ENCODE results near the gene TNIP1. TPM values are rescaled to one million over a fixed set of nuclear protein-coding genes. Genes with fewer than 3 reads are reported as not detected.

TNIP1 gene
- total RNA-seq, 3 donors from 2014 or later (not counting 1 experiment from before 2014, with no cell fraction given): 140 to 180 (median 153) TPM

GRCh38 chr5:151105561-151105960 lies 24.7 kb upstream of the TNIP1 start:
- no peak overlapping the region for H3K4me3 ChIP-seq (ENCODE audit: low read length)
- Mint-ChIP-seq H3K9me3 (no peaks in the 10 kb centered on the region), H3K36me3 (peaks cover 14% of the 10 kb centered on the region), H3K4me1 (peaks cover 22 to 23% of the 10 kb centered on the region in 2 donors), H3K27me3 (ENCODE audit: low read depth in 2 of 2) (no peaks in the 10 kb centered on the region), H3K27ac (peak overlapping the region in 1 of 2 donors; percentile 49), H3K4me3 (no peak overlapping the region)
- 100% methylated on average over 2 of the region's 2 CpGs for WGBS (ENCODE audit: insufficient coverage)
- H3K27ac ChIP-seq (ENCODE audit: low read length): no peak overlapping the region
- ATAC-seq (no peak), DNase-seq (no peak)
- intact Hi-C loops (cut with micrococcal nuclease): no loop called here
- H3K9me3 ChIP-seq (ENCODE audit: control insufficient read depth, insufficient read depth, low read length): no peaks in the 10 kb centered on the region
- TF ChIP-seq, protein P1, sequence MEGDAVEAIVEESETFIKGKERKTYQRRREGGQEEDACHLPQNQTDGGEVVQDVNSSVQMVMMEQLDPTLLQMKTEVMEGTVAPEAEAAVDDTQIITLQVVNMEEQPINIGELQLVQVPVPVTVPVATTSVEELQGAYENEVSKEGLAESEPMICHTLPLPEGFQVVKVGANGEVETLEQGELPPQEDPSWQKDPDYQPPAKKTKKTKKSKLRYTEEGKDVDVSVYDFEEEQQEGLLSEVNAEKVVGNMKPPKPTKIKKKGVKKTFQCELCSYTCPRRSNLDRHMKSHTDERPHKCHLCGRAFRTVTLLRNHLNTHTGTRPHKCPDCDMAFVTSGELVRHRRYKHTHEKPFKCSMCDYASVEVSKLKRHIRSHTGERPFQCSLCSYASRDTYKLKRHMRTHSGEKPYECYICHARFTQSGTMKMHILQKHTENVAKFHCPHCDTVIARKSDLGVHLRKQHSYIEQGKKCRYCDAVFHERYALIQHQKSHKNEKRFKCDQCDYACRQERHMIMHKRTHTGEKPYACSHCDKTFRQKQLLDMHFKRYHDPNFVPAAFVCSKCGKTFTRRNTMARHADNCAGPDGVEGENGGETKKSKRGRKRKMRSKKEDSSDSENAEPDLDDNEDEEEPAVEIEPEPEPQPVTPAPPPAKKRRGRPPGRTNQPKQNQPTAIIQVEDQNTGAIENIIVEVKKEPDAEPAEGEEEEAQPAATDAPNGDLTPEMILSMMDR (IDR thresholded peaks at IDR 0.05): no peak
- H3K4me1 ChIP-seq (ENCODE audit: control insufficient read depth, insufficient read depth, low read length): no peaks in the 10 kb centered on the region
- no peaks in the 10 kb centered on the region for H3K27me3 ChIP-seq (ENCODE audit: control insufficient read depth, insufficient read depth, low read length)
- H3K36me3 ChIP-seq (ENCODE audit: control insufficient read depth, insufficient read depth, low read length): peaks cover 97% of the 10 kb centered on the region

- H3K9me3 ChIP-seq (ENCODE audit: control insufficient read depth, insufficient read depth, low read length): no peaks in the 10 kb centered on the region
- no peak for ATAC-seq
- TF ChIP-seq, protein P1 (IDR thresholded peaks at IDR 0.05): no peak
- WGBS (ENCODE audit: insufficient coverage): 97% methylated on average over 5 of the region's 5 CpGs
- Mint-ChIP-seq H3K27me3 (ENCODE audit: low read depth in 2 of 2) (no peaks in the 10 kb centered on the region), H3K4me3 (no peak overlapping the region), H3K4me1 (peaks cover 30 to 31% of the 10 kb centered on the region in 2 donors), H3K36me3 (peaks cover 22% of the 10 kb centered on the region), H3K9me3 (no peaks in the 10 kb centered on the region), H3K27ac (peak overlapping the region; percentile 49 to 73)
- intact Hi-C loops (cut with micrococcal nuclease): no loop called here
- H3K4me3 ChIP-seq (ENCODE audit: low read length): no peak overlapping the region
- DNase-seq: no peak
- peaks cover 95% of the 10 kb centered on the region for H3K36me3 ChIP-seq (ENCODE audit: control insufficient read depth, insufficient read depth, low read length)
- peaks cover 7% of the 10 kb centered on the region for H3K4me1 ChIP-seq (ENCODE audit: control insufficient read depth, insufficient read depth, low read length)
- no peaks in the 10 kb centered on the region for H3K27me3 ChIP-seq (ENCODE audit: control insufficient read depth, insufficient read depth, low read length)
- H3K27ac ChIP-seq (ENCODE audit: low read length): no peak overlapping the region
Measured at GRCh38 chr5:151104795-151105194, 24.0 kb upstream of the TNIP1 start.

DNA sequence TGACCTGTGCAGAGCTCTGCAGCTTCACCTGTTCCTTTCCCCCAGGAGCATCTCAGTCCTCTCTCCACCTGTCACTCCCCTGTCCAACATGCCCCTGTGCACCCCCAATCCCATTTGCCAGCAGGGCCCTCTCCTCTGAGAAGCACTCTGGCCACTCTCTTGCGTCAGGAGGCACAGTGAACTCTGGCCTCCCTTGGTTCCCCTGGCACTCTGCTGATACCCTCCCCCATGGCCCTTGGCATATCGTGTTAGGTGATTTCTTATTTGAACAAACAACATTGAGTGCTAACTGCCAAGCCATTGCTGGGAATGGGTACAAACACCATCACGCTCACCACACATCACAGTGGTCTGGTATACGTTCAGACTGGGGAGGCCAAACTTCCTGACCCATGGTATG lies 20.9 kb upstream of the TNIP1 start:
- DNase-seq: no peak
- no peak for ATAC-seq
- H3K27me3 ChIP-seq (ENCODE audit: control insufficient read depth, insufficient read depth, low read length): no peaks in the 10 kb centered on the region
- Mint-ChIP-seq H3K4me1 (peaks cover 58 to 60% of the 10 kb centered on the region in 2 donors), H3K27ac (peak overlapping the region; percentile 73 to 75), H3K27me3 (ENCODE audit: low read depth in 2 of 2) (no peaks in the 10 kb centered on the region), H3K4me3 (no peak overlapping the region), H3K36me3 (peaks cover 19% of the 10 kb centered on the region), H3K9me3 (no peaks in the 10 kb centered on the region)
- H3K4me1 ChIP-seq (ENCODE audit: control insufficient read depth, insufficient read depth, low read length): peaks cover 38% of the 10 kb centered on the region
- TF ChIP-seq, protein P1 (IDR thresholded peaks at IDR 0.05): no peak
- WGBS (ENCODE audit: insufficient coverage): 89% methylated on average over 4 of the region's 4 CpGs
- H3K27ac ChIP-seq (ENCODE audit: low read length): no peak overlapping the region
- intact Hi-C loops (cut with micrococcal nuclease): no loop called here
- H3K4me3 ChIP-seq (ENCODE audit: low read length): no peak overlapping the region
- peaks cover 65% of the 10 kb centered on the region for H3K36me3 ChIP-seq (ENCODE audit: control insufficient read depth, insufficient read depth, low read length)
- no peaks in the 10 kb centered on the region for H3K9me3 ChIP-seq (ENCODE audit: control insufficient read depth, insufficient read depth, low read length)

DNA sequence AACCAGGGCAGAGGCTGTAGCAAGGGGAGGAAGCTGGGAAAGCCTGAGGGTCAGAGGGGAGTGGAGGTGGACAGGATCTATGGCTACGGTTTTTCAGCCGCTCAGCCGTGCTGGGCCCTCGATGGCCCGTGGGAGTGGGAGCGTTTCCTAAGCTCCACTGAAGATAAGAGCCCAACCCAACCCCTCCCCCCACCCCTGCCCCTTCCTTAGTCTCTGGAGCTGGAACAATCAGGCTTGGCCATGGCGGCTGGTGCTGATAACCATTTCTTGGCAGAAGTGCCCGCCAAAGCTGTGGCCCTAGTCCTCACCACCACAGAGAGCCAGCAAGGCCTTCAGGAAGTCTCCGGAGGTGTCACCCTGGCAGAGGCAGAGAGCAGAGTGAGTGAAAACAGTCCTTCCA lies 20.3 kb upstream of the TNIP1 start:
- Mint-ChIP-seq H3K9me3 (no peaks in the 10 kb centered on the region), H3K27ac (peak overlapping the region; percentile 87 to 97), H3K4me1 (peaks cover 58 to 60% of the 10 kb centered on the region in 2 donors), H3K36me3 (peaks cover 13% of the 10 kb centered on the region), H3K4me3 (no peak overlapping the region), H3K27me3 (ENCODE audit: low read depth in 2 of 2) (no peaks in the 10 kb centered on the region)
- no peak overlapping the region for H3K27ac ChIP-seq (ENCODE audit: low read length)
- H3K4me1 ChIP-seq (ENCODE audit: control insufficient read depth, insufficient read depth, low read length): peaks cover 44% of the 10 kb centered on the region
- no peak for DNase-seq
- intact Hi-C loops (cut with micrococcal nuclease): no loop called here
- H3K36me3 ChIP-seq (ENCODE audit: control insufficient read depth, insufficient read depth, low read length): peaks cover 59% of the 10 kb centered on the region
- 96% methylated on average over 9 of the region's 9 CpGs for WGBS (ENCODE audit: insufficient coverage)
- H3K9me3 ChIP-seq (ENCODE audit: control insufficient read depth, insufficient read depth, low read length): no peaks in the 10 kb centered on the region
- ATAC-seq: no peak
- TF ChIP-seq, protein P1 (IDR thresholded peaks at IDR 0.05): no peak
- H3K27me3 ChIP-seq (ENCODE audit: control insufficient read depth, insufficient read depth, low read length): no peaks in the 10 kb centered on the region
- no peak overlapping the region for H3K4me3 ChIP-seq (ENCODE audit: low read length)

All from natural killer cell (primary cell).